OCI-LY3 (cell line): ENCODE results near the gene SCUBE1.

ENCODE experiments used
- EZH2phosphoT487 ChIP-seq: fragments of 200-600 bp; shearing (Covaris generic); IDR thresholded peaks from 2 replicates; pipeline ENCODE4 v1.6.1; 2018; ENCODE audit warnings: antibody characterized with exemption, mixed run types, low read depth
- TF ChIP-seq, protein P1 (sequence below): fragments of 200-600, 300-600 bp; sonication (generic); IDR thresholded peaks from 2 replicates; pipeline ENCODE4 v1.5.1; 2014; ENCODE audit warnings: antibody characterized with exemption, low read length, low read depth

DNA sequence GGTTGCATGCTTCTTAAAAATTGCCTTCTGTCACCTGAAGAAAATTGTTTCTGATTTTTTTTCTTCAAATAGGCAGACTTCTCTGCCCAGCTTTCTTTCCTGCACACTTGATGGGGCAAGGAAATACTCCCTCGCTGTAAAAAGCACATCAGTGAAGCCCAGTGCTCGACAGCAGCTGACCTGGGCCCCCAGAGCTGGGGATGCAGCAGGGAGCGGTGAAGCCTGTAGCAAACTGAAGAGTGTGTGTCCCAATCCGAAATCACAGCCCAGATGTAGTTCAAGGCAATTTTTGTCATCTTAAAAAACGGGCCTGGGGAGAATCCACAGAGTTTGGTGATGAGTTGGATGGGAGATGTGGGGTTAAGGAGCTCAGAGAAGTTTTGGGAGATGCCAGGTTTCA, 41.7 kb upstream of the SCUBE1 start:
- TF ChIP-seq, protein P1, sequence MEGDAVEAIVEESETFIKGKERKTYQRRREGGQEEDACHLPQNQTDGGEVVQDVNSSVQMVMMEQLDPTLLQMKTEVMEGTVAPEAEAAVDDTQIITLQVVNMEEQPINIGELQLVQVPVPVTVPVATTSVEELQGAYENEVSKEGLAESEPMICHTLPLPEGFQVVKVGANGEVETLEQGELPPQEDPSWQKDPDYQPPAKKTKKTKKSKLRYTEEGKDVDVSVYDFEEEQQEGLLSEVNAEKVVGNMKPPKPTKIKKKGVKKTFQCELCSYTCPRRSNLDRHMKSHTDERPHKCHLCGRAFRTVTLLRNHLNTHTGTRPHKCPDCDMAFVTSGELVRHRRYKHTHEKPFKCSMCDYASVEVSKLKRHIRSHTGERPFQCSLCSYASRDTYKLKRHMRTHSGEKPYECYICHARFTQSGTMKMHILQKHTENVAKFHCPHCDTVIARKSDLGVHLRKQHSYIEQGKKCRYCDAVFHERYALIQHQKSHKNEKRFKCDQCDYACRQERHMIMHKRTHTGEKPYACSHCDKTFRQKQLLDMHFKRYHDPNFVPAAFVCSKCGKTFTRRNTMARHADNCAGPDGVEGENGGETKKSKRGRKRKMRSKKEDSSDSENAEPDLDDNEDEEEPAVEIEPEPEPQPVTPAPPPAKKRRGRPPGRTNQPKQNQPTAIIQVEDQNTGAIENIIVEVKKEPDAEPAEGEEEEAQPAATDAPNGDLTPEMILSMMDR, result no peak
- TF ChIP-seq EZH2phosphoT487, result no peak
